GM10266 (cell line): ENCODE results near the gene SNX5.

Experiments used
- DNase-seq: peaks from one replicate; pipeline ENCODE4 v3.0.0; 2012; ENCODE audit errors: extremely low spot score
- CTCF ChIP-seq: IDR thresholded peaks from 2 replicates; pipeline ENCODE4 v1.5.1; 2012; ENCODE audit warnings: mild to moderate bottlenecking, low read depth; ENCODE audit not compliant: control insufficient read depth, insufficient read depth; ENCODE audit errors: missing control alignments

Gene SNX5

GRCh38 chr20:17968366-17969277 lies at the start of gene SNX5, which contains the start of gene MGME1:
Gene SNX5 (minus strand): TSS chr20:17968794. CDS start chr20:17968425, 369 bp downstream.
Gene MGME1 (plus strand): TSS chr20:17969018. CDS start chr20:17969860, 842 bp downstream.
- peak; percentile 96 for DNase-seq
- no peak for TF ChIP-seq CTCF

DNA sequence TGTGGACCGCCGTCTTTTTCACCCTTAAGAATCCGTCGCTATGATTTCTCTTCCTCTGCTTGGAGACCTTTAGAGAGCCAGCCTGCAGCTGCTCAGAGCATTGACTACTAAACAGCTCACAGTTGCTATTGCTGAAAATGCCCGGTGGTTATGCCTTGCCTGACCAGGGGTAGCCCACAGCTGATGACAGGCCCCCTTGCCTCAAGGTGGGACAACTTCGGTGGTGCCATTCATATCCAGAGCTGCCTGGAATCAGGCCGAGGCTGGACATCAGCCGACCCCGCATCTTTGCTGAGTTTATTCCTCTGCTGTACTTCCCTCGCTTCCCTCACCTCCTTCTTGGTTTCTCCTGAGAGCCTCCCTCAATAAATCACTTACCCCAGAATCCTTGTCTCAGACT lies 49.5 kb upstream of the SNX5 start:
- TF ChIP-seq CTCF = no peak

DNA sequence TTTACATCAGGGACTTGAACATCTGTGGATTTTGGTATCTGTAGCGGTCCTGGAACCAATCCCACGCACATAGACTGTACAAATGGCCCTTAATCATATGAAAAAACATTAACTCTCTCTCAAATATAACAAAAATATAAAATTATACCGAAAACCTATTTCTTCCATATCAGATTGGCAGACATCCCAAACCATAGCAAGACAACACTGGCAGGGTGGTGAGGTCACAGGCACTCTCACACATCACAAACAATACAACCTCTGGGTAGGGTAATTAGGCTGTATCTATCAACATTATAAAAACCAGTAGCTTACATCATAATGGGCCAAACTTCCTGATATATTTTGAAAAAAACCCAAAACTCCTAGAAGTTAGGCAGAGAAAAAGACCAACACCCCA lies 48.2 kb upstream of the SNX5 start:
- no peak for DNase-seq
- TF ChIP-seq CTCF = no peak

More for the DNA sequence above, 49.5 kb upstream of the SNX5 start:
- no peak for DNase-seq

DNA sequence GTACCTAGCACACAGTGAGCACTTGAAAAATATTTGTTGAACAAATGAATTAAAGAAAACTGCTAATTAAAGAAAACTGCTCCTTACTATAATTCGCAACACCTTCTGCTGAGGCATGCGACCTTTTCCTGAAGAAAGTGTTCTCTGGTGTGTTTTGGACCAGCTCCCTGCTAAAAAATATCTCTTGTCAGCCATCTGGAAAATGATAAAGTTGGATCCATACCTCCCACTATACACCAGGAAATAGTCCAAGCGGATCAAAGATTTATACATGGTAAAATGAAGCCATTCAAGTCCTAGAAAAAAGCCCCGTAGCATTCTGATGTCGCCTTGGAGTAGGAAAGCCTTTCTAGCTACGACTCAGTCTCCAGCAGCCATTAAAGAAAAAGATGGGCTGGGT lies 45.8 kb upstream of the SNX5 start:
- no peak for DNase-seq
- no peak for TF ChIP-seq CTCF

GRCh38 chr20:18012901-18013300 lies 44.3 kb upstream of the SNX5 start:
- TF ChIP-seq CTCF = no peak
- DNase-seq = no peak

DNA sequence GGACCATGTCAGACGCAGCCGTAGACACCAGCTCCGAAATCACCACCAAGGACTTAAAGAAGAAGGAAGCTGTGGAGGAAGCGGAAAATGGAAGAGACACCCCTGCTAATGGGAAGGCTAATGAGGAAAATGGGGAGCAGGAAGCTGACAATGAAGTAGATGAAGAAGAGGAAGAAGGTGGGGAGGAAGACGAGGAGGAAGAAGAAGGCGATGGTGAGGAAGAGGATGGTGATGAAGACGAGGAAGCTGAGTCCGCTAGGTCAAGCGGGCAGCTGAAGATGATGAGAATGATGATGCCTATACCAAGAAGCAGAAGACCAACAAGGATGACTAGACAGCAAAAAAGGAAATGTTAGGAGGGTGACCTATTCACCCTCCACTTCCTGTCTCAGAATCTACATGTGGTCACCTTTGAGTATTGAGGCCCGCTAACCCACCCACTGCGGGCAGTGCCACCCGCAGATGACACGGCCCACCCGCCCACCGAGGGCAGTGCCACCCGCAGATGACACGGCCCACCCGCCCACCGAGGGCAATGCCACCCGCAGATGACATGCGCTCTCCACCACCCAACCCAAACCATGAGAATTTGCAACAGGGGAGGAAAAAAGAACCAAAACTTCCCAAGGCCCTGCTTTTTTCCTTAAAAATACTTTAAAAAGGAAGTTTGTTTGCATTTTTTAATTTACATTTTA lies 43.5 kb upstream of the SNX5 start:
- no peak for TF ChIP-seq CTCF
- no peak for DNase-seq
